IPS DF 4.7 (cell line): ENCODE measurements around the gene TRMU.

Source experiments
- DNase-seq: peaks from one replicate; pipeline ENCODE4 v3.0.0-alpha.2; 2013; ENCODE audit warnings: low spot score; ENCODE audit errors: extremely low read depth

Gene TRMU

GRCh38 chr22:46368871-46369715 lies 33.6 kb downstream of the TRMU start:
- DNase-seq: no peak

- DNase-seq: no peak
Observed at GRCh38 chr22:46369716-46370583, 34.4 kb downstream of the TRMU start.

GRCh38 chr22:46370584-46371291 lies 35.2 kb downstream of the TRMU start:
- DNase-seq: no peak

- no peak for DNase-seq
Observed at GRCh38 chr22:46371623-46372226, 36.2 kb downstream of the TRMU start.

GRCh38 chr22:46372686-46373085 lies 37.2 kb downstream of the TRMU start:
- no peak for DNase-seq

GRCh38 chr22:46373159-46373558 lies 37.6 kb downstream of the TRMU start:
- DNase-seq: no peak

GRCh38 chr22:46373921-46374662 lies 38.6 kb downstream of the TRMU start:
- no peak for DNase-seq

GRCh38 chr22:46374663-46375474 lies 39.4 kb downstream of the TRMU start:
- DNase-seq: no peak

GRCh38 chr22:46376111-46376510 lies 40.6 kb downstream of the TRMU start:
- DNase-seq: no peak

- no peak for DNase-seq
Observed at GRCh38 chr22:46376908-46377524, 41.5 kb downstream of the TRMU start.

- no peak for DNase-seq
Observed at GRCh38 chr22:46377525-46378425, 42.3 kb downstream of the TRMU start.

GRCh38 chr22:46378426-46379065 lies 43.0 kb downstream of the TRMU start:
- DNase-seq: no peak

GRCh38 chr22:46379066-46379930 lies 43.8 kb downstream of the TRMU start:
- DNase-seq: no peak

- no peak for DNase-seq
Observed at GRCh38 chr22:46380069-46380468, 44.6 kb downstream of the TRMU start.

- DNase-seq: no peak
Observed at GRCh38 chr22:46380581-46380980, 45.1 kb downstream of the TRMU start.

GRCh38 chr22:46381142-46381541 lies 45.6 kb downstream of the TRMU start:
- DNase-seq: no peak

GRCh38 chr22:46381731-46382130 lies 46.2 kb downstream of the TRMU start:
- DNase-seq: no peak
